ENCODE measurements around the gene L3MBTL3.

L3MBTL3 gene

GRCh38 chr6:130063806-130064205 lies 45.4 kb downstream of the L3MBTL3 start:
- Histone ChIP-seq H3K4me1 (ENCODE audit: control insufficient read depth, insufficient read depth, low read length) (no peaks in the 10 kb centered on the region), H3K27me3 (ENCODE audit: control insufficient read depth, insufficient read depth, low read length) (no peaks in the 10 kb centered on the region)

DNA sequence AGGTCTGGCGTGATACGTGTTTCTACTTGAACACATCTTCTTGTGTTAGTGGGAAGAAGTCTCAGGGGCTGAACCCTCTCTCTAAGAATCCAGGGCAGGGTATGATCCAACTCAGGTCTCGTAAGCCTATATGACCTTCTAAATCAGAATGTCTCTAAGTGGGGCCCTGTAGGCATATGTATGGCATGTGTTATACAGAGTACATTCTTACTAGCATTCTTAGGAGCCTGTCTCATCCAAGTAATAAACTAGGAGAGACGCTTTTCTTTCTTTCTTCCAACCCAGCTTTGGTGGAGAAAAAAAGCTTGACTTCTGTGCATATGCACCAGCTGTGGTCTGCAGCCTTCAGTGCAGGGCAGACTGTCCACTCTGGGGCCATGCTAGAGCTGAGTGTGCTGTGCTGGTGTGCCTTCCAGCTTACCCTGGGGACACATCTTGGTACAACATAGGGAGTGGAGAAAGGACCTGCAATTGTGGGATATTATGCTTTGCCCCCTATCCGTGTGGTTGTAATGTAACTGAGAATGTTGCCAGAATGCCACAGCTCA lies 47.3 kb downstream of the L3MBTL3 start:
- H3K27ac ChIP-seq (ENCODE audit: low read depth, low read length): no peak overlapping the region
- no peak overlapping the region for H3K4me3 ChIP-seq (ENCODE audit: low read length)
- no peaks in the 10 kb centered on the region for H3K4me1 ChIP-seq (ENCODE audit: control insufficient read depth, insufficient read depth, low read length)
- H3K36me3 ChIP-seq (ENCODE audit: control insufficient read depth, insufficient read depth, low read length): peaks cover 3% of the 10 kb centered on the region
- H3K9ac ChIP-seq (ENCODE audit: low read length): no peak overlapping the region
- H3K27me3 ChIP-seq (ENCODE audit: control insufficient read depth, insufficient read depth, low read length): no peaks in the 10 kb centered on the region

More at GRCh38 chr6:130063806-130064205, 45.4 kb downstream of the L3MBTL3 start:
- Histone ChIP-seq H3K36me3 (ENCODE audit: control insufficient read depth, insufficient read depth, low read length) (peaks cover 3% of the 10 kb centered on the region), H3K4me3 (ENCODE audit: low read length) (no peak overlapping the region), H3K9ac (ENCODE audit: low read length) (no peak overlapping the region), H3K27ac (ENCODE audit: low read depth, low read length) (no peak overlapping the region)

DNA sequence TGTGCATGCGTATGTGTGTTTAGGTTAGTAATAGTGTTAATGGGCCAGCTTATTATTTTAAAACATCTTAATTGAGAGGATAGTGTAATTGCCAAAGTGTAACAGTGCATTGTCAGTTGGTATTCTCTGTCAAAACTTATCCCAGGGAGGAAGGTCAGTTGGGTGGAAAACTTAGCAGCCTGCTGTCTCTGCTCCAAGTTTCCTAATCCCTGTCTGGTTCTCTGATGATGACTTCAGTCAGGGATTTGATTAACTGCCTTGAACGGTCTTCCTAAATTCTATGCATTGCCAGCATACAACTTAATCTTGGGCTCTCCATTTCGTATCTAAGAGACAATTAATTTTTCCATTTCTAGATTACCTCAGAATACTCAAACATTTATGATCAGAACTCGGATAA lies 51.1 kb downstream of the L3MBTL3 start:
- H3K9ac ChIP-seq (ENCODE audit: low read length): no peak overlapping the region
- H3K27me3 ChIP-seq (ENCODE audit: control insufficient read depth, insufficient read depth, low read length): no peaks in the 10 kb centered on the region
- no peaks in the 10 kb centered on the region for H3K36me3 ChIP-seq (ENCODE audit: control insufficient read depth, insufficient read depth, low read length)
- H3K27ac ChIP-seq (ENCODE audit: low read depth, low read length): no peak overlapping the region
- no peaks in the 10 kb centered on the region for H3K4me1 ChIP-seq (ENCODE audit: control insufficient read depth, insufficient read depth, low read length)
- H3K4me3 ChIP-seq (ENCODE audit: low read length): no peak overlapping the region

GRCh38 chr6:130070326-130070725 lies 51.9 kb downstream of the L3MBTL3 start:
- Histone ChIP-seq H3K27me3 (ENCODE audit: control insufficient read depth, insufficient read depth, low read length) (no peaks in the 10 kb centered on the region), H3K9ac (ENCODE audit: low read length) (no peak overlapping the region), H3K27ac (ENCODE audit: low read depth, low read length) (no peak overlapping the region), H3K4me1 (ENCODE audit: control insufficient read depth, insufficient read depth, low read length) (no peaks in the 10 kb centered on the region), H3K4me3 (ENCODE audit: low read length) (no peak overlapping the region), H3K36me3 (ENCODE audit: control insufficient read depth, insufficient read depth, low read length) (no peaks in the 10 kb centered on the region)

- Histone ChIP-seq H3K4me3 (ENCODE audit: low read length) (no peak overlapping the region), H3K9ac (ENCODE audit: low read length) (no peak overlapping the region), H3K36me3 (ENCODE audit: control insufficient read depth, insufficient read depth, low read length) (no peaks in the 10 kb centered on the region), H3K27ac (ENCODE audit: low read depth, low read length) (no peak overlapping the region), H3K27me3 (ENCODE audit: control insufficient read depth, insufficient read depth, low read length) (no peaks in the 10 kb centered on the region), H3K4me1 (ENCODE audit: control insufficient read depth, insufficient read depth, low read length) (no peaks in the 10 kb centered on the region)
Observed at GRCh38 chr6:130070792-130071191, 52.4 kb downstream of the L3MBTL3 start.

- H3K4me1 ChIP-seq (ENCODE audit: control insufficient read depth, insufficient read depth, low read length): no peaks in the 10 kb centered on the region
- no peak overlapping the region for H3K27ac ChIP-seq (ENCODE audit: low read depth, low read length)
- H3K9ac ChIP-seq (ENCODE audit: low read length): no peak overlapping the region
- H3K27me3 ChIP-seq (ENCODE audit: control insufficient read depth, insufficient read depth, low read length): no peaks in the 10 kb centered on the region
- no peak overlapping the region for H3K4me3 ChIP-seq (ENCODE audit: low read length)
- H3K36me3 ChIP-seq (ENCODE audit: control insufficient read depth, insufficient read depth, low read length): no peaks in the 10 kb centered on the region
Observed at GRCh38 chr6:130075879-130076460, 57.6 kb downstream of the L3MBTL3 start.

GRCh38 chr6:130076512-130076911 lies 58.1 kb downstream of the L3MBTL3 start:
- Histone ChIP-seq H3K9ac (ENCODE audit: low read length) (no peak overlapping the region), H3K36me3 (ENCODE audit: control insufficient read depth, insufficient read depth, low read length) (no peaks in the 10 kb centered on the region), H3K27ac (ENCODE audit: low read depth, low read length) (no peak overlapping the region), H3K27me3 (ENCODE audit: control insufficient read depth, insufficient read depth, low read length) (no peaks in the 10 kb centered on the region), H3K4me1 (ENCODE audit: control insufficient read depth, insufficient read depth, low read length) (no peaks in the 10 kb centered on the region), H3K4me3 (ENCODE audit: low read length) (no peak overlapping the region)

- Histone ChIP-seq H3K27ac (ENCODE audit: low read depth, low read length) (no peak overlapping the region), H3K4me1 (ENCODE audit: control insufficient read depth, insufficient read depth, low read length) (no peaks in the 10 kb centered on the region), H3K36me3 (ENCODE audit: control insufficient read depth, insufficient read depth, low read length) (no peaks in the 10 kb centered on the region), H3K4me3 (ENCODE audit: low read length) (no peak overlapping the region), H3K9ac (ENCODE audit: low read length) (no peak overlapping the region), H3K27me3 (ENCODE audit: control insufficient read depth, insufficient read depth, low read length) (no peaks in the 10 kb centered on the region)
Observed at GRCh38 chr6:130090796-130091195, 72.4 kb downstream of the L3MBTL3 start.

DNA sequence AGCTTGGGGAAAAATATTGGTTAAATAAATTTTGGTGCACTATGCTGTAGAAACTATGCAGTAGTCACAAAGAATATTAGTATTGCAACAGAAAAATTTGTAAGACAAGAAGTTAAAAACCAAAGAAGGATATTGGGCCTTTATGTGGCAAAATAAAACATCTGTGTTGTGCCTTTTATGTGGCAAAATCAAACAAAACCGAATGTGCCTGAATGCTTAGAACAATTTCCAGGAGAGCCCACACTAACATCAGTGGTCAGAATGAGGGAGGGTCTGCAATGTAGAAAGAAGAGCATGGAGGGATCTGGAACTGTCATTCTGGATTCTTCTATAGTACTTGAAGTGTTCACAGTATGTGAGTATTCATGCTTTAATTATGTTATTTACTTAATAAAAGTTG lies 75.2 kb downstream of the L3MBTL3 start:
- Histone ChIP-seq H3K4me1 (ENCODE audit: control insufficient read depth, insufficient read depth, low read length) (no peaks in the 10 kb centered on the region), H3K27ac (ENCODE audit: low read depth, low read length) (no peak overlapping the region), H3K4me3 (ENCODE audit: low read length) (no peak overlapping the region), H3K9ac (ENCODE audit: low read length) (no peak overlapping the region), H3K27me3 (ENCODE audit: control insufficient read depth, insufficient read depth, low read length) (no peaks in the 10 kb centered on the region), H3K36me3 (ENCODE audit: control insufficient read depth, insufficient read depth, low read length) (peaks cover 2% of the 10 kb centered on the region)

DNA sequence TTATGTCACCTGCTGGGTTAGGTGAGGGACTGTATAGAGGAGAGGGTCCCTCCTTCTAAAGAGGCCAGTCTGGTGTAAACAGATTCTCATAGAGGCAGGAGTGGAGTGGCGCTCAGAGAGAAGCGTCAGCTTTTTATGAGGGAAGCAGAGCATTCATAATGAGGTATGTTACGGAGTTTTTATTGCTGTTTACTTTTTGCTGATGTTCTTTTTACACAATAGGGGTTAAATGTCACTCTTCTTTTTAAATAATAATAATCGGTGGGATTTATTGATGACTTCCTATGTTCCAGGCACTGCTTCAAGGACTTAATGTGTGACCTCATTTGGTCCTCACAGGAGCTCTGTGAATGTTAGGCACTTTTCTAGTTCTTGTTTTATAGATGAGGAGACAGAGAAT lies 79.9 kb downstream of the L3MBTL3 start:
- Histone ChIP-seq H3K36me3 (ENCODE audit: control insufficient read depth, insufficient read depth, low read length) (peaks cover 2% of the 10 kb centered on the region), H3K4me1 (ENCODE audit: control insufficient read depth, insufficient read depth, low read length) (no peaks in the 10 kb centered on the region), H3K9ac (ENCODE audit: low read length) (no peak overlapping the region), H3K27ac (ENCODE audit: low read depth, low read length) (no peak overlapping the region), H3K27me3 (ENCODE audit: control insufficient read depth, insufficient read depth, low read length) (no peaks in the 10 kb centered on the region), H3K4me3 (ENCODE audit: low read length) (no peak overlapping the region)

GRCh38 chr6:130099119-130099518 lies 80.7 kb downstream of the L3MBTL3 start:
- H3K27ac ChIP-seq (ENCODE audit: low read depth, low read length): no peak overlapping the region
- H3K4me1 ChIP-seq (ENCODE audit: control insufficient read depth, insufficient read depth, low read length): no peaks in the 10 kb centered on the region
- peaks cover 2% of the 10 kb centered on the region for H3K36me3 ChIP-seq (ENCODE audit: control insufficient read depth, insufficient read depth, low read length)
- H3K4me3 ChIP-seq (ENCODE audit: low read length): no peak overlapping the region
- H3K27me3 ChIP-seq (ENCODE audit: control insufficient read depth, insufficient read depth, low read length): no peaks in the 10 kb centered on the region
- H3K9ac ChIP-seq (ENCODE audit: low read length): no peak overlapping the region

DNA sequence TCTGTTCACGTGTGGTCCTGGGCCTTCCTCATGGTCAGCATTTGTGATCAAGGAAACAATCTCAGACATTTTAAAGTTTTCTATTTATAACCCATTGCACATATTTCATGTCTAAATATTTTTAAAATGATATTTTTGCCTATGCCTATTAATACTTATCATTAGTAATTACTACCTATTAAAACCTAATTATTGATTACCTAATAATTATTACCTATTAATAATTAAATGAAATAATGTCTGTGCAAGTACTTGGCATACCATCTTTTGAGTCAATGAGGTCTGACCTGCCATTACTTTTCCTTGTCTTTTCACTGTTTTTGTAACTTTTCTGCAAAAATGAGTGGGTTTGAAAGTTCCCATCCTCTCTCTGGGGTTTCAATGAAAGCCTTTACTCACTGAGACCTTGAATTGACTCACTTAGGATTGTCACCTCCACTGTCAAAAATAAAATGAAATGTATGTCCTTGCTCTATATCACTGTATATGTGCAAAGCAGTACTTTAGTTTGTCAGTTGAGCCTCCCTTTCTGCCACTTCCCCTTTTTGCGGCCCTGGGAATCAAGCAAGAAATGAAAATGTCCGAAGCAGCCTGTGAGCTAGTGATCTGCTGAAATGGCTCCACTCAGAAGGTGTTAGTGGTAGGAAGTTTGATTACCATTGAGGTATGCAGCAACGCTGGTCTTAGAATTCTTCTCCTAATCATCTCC lies 87.8 kb downstream of the L3MBTL3 start:
- Histone ChIP-seq H3K27me3 (ENCODE audit: control insufficient read depth, insufficient read depth, low read length) (no peaks in the 10 kb centered on the region), H3K27ac (ENCODE audit: low read depth, low read length) (no peak overlapping the region), H3K36me3 (ENCODE audit: control insufficient read depth, insufficient read depth, low read length) (no peaks in the 10 kb centered on the region), H3K4me1 (ENCODE audit: control insufficient read depth, insufficient read depth, low read length) (no peaks in the 10 kb centered on the region), H3K4me3 (ENCODE audit: low read length) (no peak overlapping the region), H3K9ac (ENCODE audit: low read length) (no peak overlapping the region)

GRCh38 chr6:130107710-130108109 lies 89.3 kb downstream of the L3MBTL3 start:
- Histone ChIP-seq H3K27me3 (ENCODE audit: control insufficient read depth, insufficient read depth, low read length) (no peaks in the 10 kb centered on the region), H3K4me1 (ENCODE audit: control insufficient read depth, insufficient read depth, low read length) (no peaks in the 10 kb centered on the region), H3K36me3 (ENCODE audit: control insufficient read depth, insufficient read depth, low read length) (no peaks in the 10 kb centered on the region), H3K4me3 (ENCODE audit: low read length) (no peak overlapping the region), H3K27ac (ENCODE audit: low read depth, low read length) (no peak overlapping the region), H3K9ac (ENCODE audit: low read length) (no peak overlapping the region)
